ENCODE measurements around the gene DHRS13. TPM values are rescaled to one million over a fixed set of nuclear protein-coding genes. Genes with fewer than 3 reads are reported as not detected.

DHRS13 gene
- total RNA-seq, result 6.5 and 8.0 TPM in 2 replicates

DNA sequence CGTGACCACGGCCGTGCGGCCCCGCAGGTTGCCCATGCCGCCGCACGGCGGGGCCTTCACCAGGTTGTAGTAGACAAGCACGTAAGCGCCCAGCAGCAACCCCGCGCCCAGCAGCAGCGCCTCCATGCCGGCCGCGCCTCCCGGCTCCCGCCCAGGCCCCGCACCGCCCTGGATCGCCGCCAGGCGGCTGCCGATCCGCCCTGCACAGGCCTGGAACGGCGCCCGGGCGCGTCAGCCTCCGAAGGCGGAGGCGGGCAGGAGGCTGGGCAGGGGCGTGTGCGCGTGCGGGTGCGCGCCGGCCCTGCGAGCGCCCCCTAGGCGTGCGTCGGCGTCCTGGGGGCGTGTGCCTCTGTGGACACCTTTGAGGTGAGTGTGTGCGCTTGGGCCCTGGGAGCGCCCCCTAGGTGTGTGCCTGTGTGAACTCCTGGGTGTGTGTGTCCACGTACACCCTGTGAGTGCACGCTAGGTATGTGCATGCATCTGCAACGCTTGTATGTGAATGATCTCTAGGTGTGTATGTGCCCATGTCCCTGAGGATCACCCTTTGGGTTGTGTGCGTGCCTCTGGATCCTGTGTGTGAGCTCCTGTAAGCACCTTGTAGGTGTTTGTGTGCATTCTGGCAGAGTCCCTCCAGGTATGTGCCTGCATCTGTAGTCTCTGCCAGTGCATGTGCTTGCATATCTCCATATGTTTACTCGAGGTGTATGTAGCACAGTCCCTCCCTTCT is at the start of gene DHRS13:
DHRS13 (minus strand) TSS at position 261 of the 727 bp plus-strand sequence; CDS start at position 126, 135 bp downstream.

DNA sequence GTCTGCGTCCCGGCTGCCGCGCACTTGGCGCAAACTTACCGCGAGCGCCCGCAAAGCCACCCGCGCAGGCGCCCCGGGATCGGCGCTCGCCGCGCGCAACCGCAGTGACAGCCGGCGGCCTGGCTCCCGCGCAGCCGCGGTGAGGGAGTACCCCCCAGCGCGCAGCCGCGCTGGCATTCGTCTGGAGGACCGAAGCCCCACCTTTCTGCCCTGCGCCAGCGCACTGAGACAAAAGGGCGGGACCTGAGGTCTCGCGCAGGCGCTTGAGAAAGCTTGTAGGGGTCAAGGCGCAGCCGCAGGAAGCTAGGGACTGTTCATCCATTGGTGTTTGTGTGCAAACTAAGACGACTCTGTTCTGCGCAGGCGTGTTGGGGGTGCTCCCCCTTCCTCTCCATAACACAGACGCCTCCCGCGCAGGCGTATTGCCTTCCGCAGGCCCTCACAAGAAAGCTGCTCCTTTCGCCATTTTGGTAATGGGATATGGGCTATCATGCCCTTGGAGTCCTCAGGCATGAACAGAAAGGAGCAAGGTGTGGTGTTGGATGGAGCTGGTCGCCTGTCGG is 48.6 kb upstream of the DHRS13 start, which contains the start of gene PHF12:
PHF12 (minus strand) TSS at position 91 of the 563 bp plus-strand sequence. CDS start 558 bp downstream, outside the sequence.

DNA sequence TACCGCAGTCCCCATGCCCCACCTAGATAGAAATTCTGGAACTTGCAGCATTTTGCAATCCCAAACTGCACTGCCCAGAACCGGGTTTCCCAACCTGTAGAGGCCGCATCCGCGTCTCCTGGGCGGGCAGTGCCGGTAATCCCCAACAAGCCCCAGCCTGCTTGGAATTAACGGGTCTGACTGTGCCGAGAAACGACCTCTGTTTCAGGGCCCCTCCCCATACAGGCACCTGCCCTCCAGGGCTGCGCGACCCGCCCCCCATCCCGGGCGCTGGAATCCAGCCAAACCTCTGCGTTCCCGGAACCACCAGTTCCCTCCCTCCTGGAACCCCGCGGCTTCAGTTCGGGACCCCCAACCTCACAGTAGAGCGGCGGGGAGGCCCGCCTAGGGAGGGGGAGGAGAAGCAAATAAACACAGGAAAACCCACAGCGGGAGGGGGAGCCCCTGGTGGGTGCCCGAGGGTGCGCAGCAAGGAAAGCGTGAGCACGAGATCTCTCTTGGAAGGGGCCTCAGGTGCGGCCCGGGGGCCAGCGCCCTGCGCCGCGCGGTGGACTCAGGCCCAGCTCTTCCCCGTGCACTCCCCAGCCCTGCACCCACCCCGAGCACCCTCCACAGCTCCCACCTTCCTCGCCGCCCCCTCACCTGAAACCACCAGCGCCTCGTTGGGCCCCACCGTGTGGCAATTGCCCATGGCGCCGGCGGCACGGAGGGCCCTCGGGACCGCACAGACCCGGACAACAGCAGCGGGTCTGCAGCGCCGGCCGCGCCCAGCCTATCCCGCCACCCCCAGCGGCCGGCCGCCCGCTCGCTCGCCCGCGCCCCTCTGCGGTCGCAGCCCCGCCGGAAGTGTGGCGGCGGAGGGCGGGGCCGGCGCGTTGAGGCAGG is 5.8 kb downstream of the DHRS13 start, which contains the start of gene FLOT2:
FLOT2 (minus strand) TSS at position 850 of the 885 bp plus-strand sequence; CDS start at position 691, 159 bp downstream.

DNA sequence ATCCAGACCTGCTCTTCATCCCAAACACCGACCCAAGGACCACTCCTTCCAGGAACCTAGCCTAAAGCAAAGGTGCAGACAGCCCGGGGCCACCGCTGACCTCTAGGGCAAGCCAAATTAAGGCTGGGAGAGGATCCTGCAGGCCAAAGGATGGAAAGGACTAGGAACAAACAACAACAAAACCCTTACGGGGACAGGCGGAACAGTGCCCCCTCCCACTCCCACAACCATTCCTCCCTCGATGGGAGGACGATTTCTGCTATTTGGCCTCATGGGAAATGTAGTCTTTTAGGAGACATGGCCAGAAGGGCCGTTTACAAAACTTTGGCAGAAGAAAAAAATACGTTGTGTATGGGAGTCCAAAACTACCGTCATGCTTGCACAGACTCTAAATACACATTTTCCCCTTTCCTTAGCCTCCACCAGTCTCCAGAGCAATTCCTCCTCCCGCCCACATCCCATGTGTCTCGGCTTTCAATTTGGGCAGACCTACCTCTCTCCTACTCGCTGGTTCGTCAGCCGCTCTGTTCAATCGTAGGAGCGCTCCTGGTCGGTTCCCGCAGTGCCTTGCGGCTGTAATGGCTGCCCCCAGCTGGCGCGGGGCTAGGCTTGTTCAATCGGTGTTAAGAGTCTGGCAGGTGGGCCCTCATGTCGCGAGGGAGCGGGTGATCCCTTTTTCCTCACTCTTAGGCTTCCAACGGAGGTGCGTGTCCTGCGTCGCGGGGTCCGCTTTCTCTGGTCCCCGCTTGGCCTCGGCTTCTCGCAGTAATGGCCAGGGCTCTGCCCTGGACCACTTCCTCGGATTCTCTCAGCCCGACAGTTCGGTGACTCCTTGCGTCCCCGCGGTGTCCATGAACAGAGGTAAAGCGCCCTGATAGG is 48.2 kb downstream of the DHRS13 start, which contains the start of gene ERAL1:
ERAL1 (plus strand) TSS at position 560 of the 879 bp plus-strand sequence; CDS start at position 579, 19 bp downstream.

Other genes starting within 250 kb of the DHRS13 start
- 42.5 and 44.0 TPM in 2 replicates for gene SDF2, start 241.2 kb downstream of the DHRS13 start, total RNA-seq
- 53.9 and 56.0 TPM in 2 replicates for gene SUPT6H, start 240.9 kb downstream of the DHRS13 start, total RNA-seq
- gene PROCA1, start 191.2 kb downstream of the DHRS13 start, total RNA-seq, result 1.7 and 1.8 TPM in 2 replicates
- 172 and 176 TPM in 2 replicates for gene RAB34, start 185.2 kb downstream of the DHRS13 start, total RNA-seq
- gene RPL23A, start 183.1 kb downstream of the DHRS13 start, total RNA-seq, result 638 and 677 TPM in 2 replicates
- 2.0 and 3.8 TPM in 2 replicates for gene TLCD1, start 176.8 kb downstream of the DHRS13 start, total RNA-seq
- gene NEK8, start 174.3 kb downstream of the DHRS13 start, total RNA-seq, result 3.0 and 3.5 TPM in 2 replicates
- 13.4 and 30.5 TPM in 2 replicates for gene TRAF4, start 159.1 kb downstream of the DHRS13 start, total RNA-seq
- 1.8 and 2.0 TPM in 2 replicates for gene FAM222B, start 60.3 kb downstream of the DHRS13 start, total RNA-seq
- 24.2 and 29.1 TPM in 2 replicates for gene ERAL1, start 48.1 kb downstream of the DHRS13 start, total RNA-seq
- 37.2 and 43.0 TPM in 2 replicates for gene FLOT2, start 5.3 kb downstream of the DHRS13 start, total RNA-seq
- 12.8 and 18.6 TPM in 2 replicates for gene PHF12, start 48.4 kb upstream of the DHRS13 start, total RNA-seq
- gene SEZ6, start 103.0 kb upstream of the DHRS13 start, total RNA-seq, result not detected in 2 replicates
- gene PIPOX, start 140.1 kb upstream of the DHRS13 start, total RNA-seq, result 1.1 and 2.7 TPM in 2 replicates